ENCODE data around the gene AGO3.
"Not testable (repeated sequence)": the region's sequence is repeated elsewhere in the genome, so short reads cannot be mapped to it uniquely, and the experiment has no call there.

AGO3 gene

DNA sequence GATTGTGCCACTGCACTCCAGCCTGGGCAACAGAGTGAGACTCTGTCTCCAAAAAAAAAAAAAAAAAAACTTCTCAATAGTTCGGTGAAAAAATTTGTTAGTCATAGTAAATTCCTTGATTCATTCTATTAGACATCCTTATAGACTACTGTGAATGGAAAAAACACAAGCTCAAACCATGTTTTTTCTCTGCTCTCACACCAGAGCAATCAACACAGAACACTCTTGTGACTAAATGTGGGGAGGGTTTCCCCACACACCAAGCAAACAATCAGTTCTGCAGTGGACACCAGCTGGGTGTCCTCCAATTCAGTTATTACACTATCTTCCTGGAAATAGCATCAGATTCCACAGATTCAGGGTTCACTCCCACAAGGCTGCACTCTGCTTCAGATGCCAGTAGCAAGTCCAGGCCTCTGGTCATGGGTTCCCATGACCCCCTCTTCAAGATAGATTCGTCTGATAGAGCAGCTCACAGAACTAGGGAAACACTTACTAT is 83.9 kb downstream of the AGO3 start:
- DNase-seq, result no peak

DNA sequence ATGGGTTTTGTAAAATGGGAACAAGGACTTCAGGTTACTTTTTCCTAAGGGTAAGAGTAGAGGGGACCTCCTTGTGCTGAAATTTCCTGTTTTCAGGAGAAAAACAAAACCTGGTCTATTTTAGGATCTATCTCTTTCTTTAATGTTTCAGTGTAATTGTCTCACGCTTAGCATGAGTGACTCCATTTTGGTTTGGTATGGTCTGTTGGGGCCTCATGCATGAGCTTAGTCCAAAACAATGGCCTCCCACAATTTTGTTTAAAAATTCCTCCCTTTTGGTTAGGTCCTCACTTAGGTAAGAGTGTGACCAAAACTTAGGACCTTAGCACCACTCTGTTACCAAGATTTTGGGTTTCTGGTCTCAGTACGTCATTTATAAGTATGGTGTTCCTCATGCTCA is 85.8 kb downstream of the AGO3 start:
- no peak for DNase-seq

GRCh38 chr1:36023098-36023769 is 92.3 kb downstream of the AGO3 start:
- no peak for DNase-seq

DNA sequence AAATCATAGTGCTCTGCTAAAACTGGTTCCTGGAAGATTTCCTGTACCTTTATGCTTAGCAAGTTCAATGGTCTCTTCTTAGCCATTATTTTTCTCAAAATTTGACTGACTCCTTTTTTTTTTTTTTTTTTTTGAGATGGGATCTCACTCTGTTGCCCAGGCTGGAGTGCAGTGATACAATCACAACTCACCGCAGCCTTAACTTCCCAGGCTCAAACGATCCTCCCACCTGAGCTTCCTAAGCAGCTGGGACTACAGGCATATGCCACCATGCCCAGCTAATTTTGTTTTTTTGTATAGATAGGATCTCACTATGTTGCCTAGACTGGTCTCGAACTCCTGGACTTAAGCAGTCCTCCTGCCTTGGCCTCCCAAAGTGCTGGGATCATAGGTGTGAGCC is 93.1 kb downstream of the AGO3 start:
- DNase-seq, result not testable (repeated sequence)

DNA sequence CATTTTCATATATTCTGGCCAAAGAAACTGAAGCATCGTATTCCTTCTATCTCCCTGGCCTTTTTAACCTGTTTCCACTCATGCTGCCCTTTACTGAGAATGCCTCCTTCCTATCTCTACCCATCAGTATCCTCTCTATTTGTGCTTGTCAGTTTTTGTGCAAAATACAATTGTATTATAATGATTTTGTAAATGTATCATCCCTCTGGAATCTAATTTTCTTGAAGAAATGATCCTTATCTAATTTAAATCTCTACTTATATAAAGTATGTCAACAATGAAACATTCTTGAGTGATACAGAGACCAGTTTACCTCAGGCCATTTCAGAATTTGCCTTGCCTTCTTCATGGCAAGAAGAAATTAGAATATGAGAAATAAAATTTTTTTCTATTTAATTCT is 93.9 kb downstream of the AGO3 start:
- DNase-seq, result no peak

DNA sequence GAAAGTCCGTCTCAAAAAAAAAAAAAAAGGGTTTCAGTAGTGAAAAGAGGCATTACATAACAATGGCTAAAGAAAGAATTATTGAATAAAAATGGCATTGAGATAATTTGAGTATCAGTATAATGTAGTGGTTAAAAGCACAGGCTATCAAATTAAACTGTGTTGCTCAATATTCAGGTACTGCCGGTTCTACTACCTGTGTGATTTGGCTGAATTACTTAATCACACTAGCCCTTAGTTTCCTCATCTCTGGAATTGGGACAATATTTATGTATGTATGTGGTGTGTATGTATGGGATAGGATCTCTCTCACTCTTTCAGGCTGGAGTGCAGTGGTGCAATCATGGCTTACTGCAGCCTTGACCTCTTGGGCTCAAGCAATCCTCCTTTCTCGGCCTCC is 96.9 kb downstream of the AGO3 start:
- DNase-seq, result no peak

GRCh38 chr1:36031441-36031840 is 100.5 kb downstream of the AGO3 start:
- no peak for DNase-seq

- no peak for DNase-seq
These were observed 103.8 kb downstream of the AGO3 start for GRCh38 chr1:36034692-36035091.

DNA sequence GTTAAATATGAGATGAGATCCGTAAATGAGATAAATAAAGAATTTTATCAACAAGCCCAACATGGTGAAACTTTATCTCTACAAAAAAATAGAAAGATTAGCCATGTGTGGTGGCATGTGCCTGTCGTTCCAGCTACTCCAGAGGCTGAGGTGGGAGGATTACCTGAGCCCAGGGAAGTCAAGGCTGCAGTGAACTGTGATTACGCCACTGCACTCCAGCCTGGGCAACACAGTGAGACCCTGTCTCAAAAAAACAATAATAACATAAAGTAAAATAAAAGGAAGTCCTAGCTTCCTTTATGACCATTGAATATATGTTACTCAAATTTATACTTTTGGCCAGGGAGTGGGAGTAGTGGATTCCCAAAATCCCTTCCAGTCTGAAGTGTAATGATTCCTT is 104.2 kb downstream of the AGO3 start:
- no peak for DNase-seq

GRCh38 chr1:36040238-36040637 is 109.3 kb downstream of the AGO3 start:
- no peak for DNase-seq

DNA sequence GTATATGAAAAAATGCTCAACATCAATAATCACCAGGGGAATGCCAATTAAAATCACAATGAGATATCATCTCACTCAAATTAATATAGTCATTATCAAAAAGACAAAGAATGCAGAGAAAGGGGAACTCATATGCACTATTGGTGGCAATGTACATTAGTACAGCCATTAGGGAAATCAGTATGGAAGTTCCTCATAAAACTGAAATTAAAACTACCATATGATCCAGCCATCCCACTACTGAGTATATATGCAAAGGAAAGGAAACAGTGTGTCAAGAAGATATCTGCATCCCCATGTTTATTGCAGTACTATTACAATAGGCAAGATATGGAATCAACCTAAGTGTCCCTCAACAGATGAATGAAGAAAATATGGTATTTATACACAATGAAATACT is 120.9 kb downstream of the AGO3 start:
- DNase-seq, result no peak

GRCh38 chr1:36053978-36054377 is 123.1 kb downstream of the AGO3 start:
- no peak for DNase-seq

GRCh38 chr1:36055706-36056105 is 124.8 kb downstream of the AGO3 start:
- DNase-seq, result no peak

DNA sequence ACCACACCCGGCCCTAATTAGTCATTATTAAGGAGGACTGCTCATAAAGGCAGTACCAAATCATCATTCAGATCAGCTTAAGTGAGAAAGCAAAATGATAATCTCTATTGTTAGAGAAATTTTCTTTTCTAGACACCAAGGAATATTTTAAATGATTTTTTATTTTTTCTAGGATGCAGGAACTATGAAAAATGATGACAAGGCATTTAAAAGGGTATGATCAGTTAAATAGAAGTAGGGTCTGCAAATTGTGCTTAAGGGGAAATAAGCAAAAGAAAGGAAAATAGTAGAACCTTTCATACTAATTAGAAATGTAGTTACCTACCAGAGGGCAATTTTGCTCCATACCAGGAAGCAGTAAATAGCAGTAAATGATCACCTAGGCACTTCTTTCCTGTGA is 131.4 kb downstream of the AGO3 start:
- DNase-seq, result no peak

GRCh38 chr1:36067871-36068270 is 137.0 kb downstream of the AGO3 start:
- DNase-seq, result no peak

GRCh38 chr1:36068866-36069265 is 138.0 kb downstream of the AGO3 start:
- no peak for DNase-seq

- no peak for DNase-seq
These were observed 139.4 kb downstream of the AGO3 start for GRCh38 chr1:36070349-36070748.

- no peak for DNase-seq
These were observed 146.2 kb downstream of the AGO3 start for GRCh38 chr1:36076979-36077573.

- DNase-seq, result no peak
These were observed 149.3 kb downstream of the AGO3 start for GRCh38 chr1:36080236-36080635.

DNA sequence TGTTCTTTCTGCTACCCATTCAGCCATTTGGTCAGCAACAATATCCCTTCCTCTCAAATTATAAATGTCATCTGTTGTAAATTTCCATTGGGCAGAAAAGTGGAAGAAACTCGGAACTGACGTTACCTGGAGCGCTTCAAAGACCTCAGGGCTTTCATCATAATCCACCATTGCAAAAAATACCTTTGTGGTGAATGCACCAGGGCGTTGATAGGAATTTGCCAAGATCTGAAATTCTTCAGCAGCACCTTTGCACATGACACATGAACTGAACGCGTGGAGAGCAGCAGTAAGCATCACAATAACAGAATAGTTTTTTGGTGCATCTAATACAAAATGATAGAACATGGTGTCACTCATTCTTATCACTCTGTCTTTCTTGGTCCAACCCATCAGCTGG is 149.9 kb downstream of the AGO3 start:
- DNase-seq, result no peak

DNA sequence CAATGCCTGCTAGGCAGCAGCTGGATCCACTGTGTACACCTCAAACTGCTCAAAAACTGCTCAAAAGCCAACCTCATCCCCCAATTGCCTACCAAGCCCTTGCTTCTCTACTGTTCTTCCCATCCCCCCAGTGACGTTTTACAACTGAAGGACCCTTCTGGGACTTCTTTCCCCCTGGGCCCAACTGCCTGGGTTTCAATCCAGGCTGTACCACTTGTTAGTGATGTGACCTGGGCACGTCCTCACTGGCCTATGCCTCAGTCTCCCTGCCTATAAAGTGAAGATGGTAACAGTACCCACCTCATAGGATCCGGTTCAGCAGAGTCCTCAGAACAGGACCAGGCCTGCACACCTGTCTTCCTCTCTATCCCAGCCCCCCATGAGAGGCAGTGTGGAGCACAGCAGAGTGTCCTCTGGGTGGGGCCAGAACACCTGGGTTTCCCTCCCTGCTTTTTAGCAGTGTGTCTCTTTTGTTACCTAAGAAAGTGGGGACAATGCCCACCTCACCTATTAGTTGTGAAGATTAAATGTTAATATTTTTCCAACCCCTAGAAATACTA is 151.1 kb downstream of the AGO3 start:
- no peak for DNase-seq

DNA sequence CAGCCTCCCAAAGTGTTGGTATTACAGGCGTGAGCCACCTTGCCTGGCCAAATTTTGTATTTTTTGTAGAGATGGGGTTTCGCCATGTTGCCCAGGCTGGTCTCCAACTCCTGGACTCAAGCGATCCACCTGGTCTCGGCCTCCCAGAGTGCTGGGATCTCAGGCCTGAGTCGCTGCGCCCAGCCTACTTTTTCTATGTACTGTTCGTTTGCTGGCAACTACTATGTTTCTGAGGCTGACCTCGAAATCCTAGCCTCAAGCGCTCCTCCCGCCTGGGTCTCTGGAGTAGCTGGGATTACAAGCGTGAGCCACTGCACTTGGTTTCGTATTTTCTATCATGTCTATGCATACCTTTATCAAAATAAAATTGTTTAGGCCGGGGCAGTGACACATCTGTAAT is 152.3 kb downstream of the AGO3 start:
- DNase-seq, result no peak

DNA sequence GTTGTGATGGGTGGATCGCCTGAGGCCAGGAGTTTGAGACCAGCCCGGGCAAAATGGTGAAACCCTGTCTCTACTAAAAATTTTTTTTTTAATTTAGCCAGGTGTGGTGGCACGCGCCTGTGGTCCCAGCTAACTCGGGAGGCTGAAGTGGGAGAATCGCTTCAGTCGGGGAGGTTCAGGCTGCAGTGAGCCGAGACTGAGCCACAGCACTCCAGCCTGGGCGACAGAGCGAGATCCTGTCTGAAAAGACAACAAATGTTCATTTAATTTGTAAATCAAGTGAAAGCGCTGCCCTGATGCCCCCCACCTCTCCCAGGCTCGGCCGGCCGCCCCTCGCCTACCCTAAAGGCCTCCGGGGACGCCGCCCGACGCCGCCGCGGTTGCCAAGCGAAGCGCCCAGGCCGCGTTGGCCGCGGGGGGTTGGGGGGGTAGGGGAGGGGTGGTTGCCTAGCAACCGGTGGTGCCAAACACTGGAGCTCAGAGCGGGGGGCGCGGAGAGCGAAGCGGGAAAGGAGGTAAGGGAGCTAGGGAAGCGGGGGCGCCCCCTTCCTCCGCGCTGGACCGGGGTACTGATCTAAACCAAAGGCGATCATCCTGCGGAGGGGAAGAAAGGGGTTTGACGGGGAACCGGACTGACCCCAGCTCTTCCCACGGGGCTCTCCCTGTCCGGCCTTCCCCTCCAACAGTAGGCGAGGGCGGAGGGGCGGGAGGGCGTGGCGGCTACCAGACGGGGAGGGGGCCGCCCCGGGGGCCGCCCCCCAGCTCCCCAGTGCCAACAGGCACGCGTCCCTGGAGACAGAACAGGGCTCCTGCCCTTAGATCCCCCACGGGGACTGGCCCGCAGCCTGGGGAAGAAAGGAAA is 153.0 kb downstream of the AGO3 start, which contains the start of gene TEKT2:
Gene TEKT2 (plus strand): TSS at position 460 of the 862 bp plus-strand sequence. CDS start 828 bp downstream, outside the sequence.
- DNase-seq, result no peak

All from activated naive CD4-positive, alpha-beta T cell treated with Interleukin-2 at 50 U/mL for 16 hours (primary cell).